ENCODE results near the gene TMEM164. TPM values are rescaled to one million over a fixed set of nuclear protein-coding genes. Genes with fewer than 3 reads are reported as not detected.

TMEM164 gene
- polyA plus RNA-seq, 1 donor, result 44.6 TPM

GRCh38 chrX:110216027-110216426, 213.1 kb downstream of the TMEM164 start:
- peaks cover 3% of the 10 kb centered on the region for H3K4me1 ChIP-seq (ENCODE audit: control insufficient read depth, insufficient read depth, low read length)
- H3K36me3 ChIP-seq (ENCODE audit: control insufficient read depth, insufficient read depth, low read length), result no peaks in the 10 kb centered on the region
- no CpG with 5 or more reads among the region's 4 CpGs for WGBS (ENCODE audit: insufficient coverage, low lambda C conversion rate)
- no peak overlapping the region for H3K27ac ChIP-seq (ENCODE audit: low read length)
- DNase-seq, result peak in 1 of 2 donors; percentile 15
- H3K27me3 ChIP-seq (ENCODE audit: control insufficient read depth, insufficient read depth, low read length), result no peaks in the 10 kb centered on the region
- H3K9me3 ChIP-seq (ENCODE audit: control insufficient read depth, low read depth, low read length), result no peaks in the 10 kb centered on the region
- H3K4me3 ChIP-seq (ENCODE audit: low read length), result no peak overlapping the region

DNA sequence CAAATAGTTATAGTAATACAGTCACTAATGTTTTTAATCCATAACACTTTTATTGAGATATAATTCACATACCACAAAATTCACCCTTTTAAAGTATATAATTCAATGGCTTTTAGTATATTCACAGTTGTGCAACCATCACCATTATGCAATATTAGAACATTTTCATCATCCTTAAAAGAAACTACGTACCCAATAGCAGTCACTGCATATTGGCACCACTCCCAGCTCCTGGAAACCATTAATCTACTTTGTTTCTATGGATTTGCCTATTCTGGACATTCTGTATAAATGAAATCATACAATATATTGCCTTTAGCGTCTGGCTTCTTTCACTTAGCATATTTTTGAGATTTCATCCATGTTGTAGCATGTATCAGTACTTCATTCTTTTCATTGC, 215.7 kb downstream of the TMEM164 start:
- no CpG with 5 or more reads among the region's 2 CpGs for WGBS (ENCODE audit: insufficient coverage, low lambda C conversion rate)
- no peak overlapping the region for H3K27ac ChIP-seq (ENCODE audit: low read length)
- H3K36me3 ChIP-seq (ENCODE audit: control insufficient read depth, insufficient read depth, low read length), result no peaks in the 10 kb centered on the region
- H3K4me1 ChIP-seq (ENCODE audit: control insufficient read depth, insufficient read depth, low read length), result peaks cover 3% of the 10 kb centered on the region
- DNase-seq, result no peak
- no peaks in the 10 kb centered on the region for H3K27me3 ChIP-seq (ENCODE audit: control insufficient read depth, insufficient read depth, low read length)
- no peak overlapping the region for H3K4me3 ChIP-seq (ENCODE audit: low read length)
- no peaks in the 10 kb centered on the region for H3K9me3 ChIP-seq (ENCODE audit: control insufficient read depth, low read depth, low read length)

- H3K36me3 ChIP-seq (ENCODE audit: control insufficient read depth, insufficient read depth, low read length), result no peaks in the 10 kb centered on the region
- no peaks in the 10 kb centered on the region for H3K27me3 ChIP-seq (ENCODE audit: control insufficient read depth, insufficient read depth, low read length)
- no CpG with 5 or more reads among the region's 1 CpG for WGBS (ENCODE audit: insufficient coverage, low lambda C conversion rate)
- no peak overlapping the region for H3K27ac ChIP-seq (ENCODE audit: low read length)
- H3K4me1 ChIP-seq (ENCODE audit: control insufficient read depth, insufficient read depth, low read length), result peaks cover 3% of the 10 kb centered on the region
- no peak overlapping the region for H3K4me3 ChIP-seq (ENCODE audit: low read length)
- no peak for DNase-seq
- no peaks in the 10 kb centered on the region for H3K9me3 ChIP-seq (ENCODE audit: control insufficient read depth, low read depth, low read length)
Observed at GRCh38 chrX:110219920-110220319, 217.0 kb downstream of the TMEM164 start.

GRCh38 chrX:110222497-110223257, 219.8 kb downstream of the TMEM164 start:
- Histone ChIP-seq H3K4me1 (ENCODE audit: control insufficient read depth, insufficient read depth, low read length) (no peaks in the 10 kb centered on the region), H3K27ac (ENCODE audit: low read length) (no peak overlapping the region), H3K36me3 (ENCODE audit: control insufficient read depth, insufficient read depth, low read length) (no peaks in the 10 kb centered on the region), H3K4me3 (ENCODE audit: low read length) (no peak overlapping the region), H3K9me3 (ENCODE audit: control insufficient read depth, low read depth, low read length) (no peaks in the 10 kb centered on the region), H3K27me3 (ENCODE audit: control insufficient read depth, insufficient read depth, low read length) (no peaks in the 10 kb centered on the region)
- no CpG with 5 or more reads among the region's 2 CpGs for WGBS (ENCODE audit: insufficient coverage, low lambda C conversion rate)
- no peak for DNase-seq

DNA sequence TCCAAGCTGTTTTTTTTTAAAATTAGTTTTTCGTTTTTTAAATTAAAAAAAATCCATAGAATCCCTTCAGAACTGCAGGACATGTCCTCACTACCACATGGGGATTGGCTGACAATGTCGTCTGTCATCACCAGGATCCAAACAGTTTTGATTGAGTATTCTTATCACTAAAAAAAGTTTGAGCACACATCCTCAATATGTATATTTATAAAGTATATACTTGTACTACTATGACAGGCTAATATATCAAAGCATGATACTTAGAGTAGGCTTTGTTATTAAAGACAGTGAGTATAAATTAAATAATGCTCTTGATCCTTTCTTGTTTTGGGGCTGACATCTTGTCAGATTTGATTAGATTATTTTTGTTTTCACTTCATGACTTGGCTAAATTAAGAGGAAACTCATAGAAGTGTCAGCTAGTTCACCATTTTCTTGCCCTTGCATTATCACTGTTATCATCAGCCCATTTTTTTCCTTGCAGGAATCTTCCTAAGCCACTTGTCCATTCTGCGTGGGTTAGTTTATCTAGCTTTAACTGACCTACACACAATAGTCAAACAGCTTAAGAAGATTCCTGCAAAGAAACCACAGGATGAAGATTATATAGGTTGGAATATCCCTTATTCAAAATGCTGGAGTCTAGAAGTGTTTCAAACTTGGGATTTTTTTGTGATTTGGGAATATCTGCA, 222.2 kb downstream of the TMEM164 start:
- Histone ChIP-seq H3K4me1 (ENCODE audit: control insufficient read depth, insufficient read depth, low read length) (no peaks in the 10 kb centered on the region), H3K36me3 (ENCODE audit: control insufficient read depth, insufficient read depth, low read length) (no peaks in the 10 kb centered on the region), H3K9me3 (ENCODE audit: control insufficient read depth, low read depth, low read length) (no peaks in the 10 kb centered on the region), H3K4me3 (ENCODE audit: low read length) (no peak overlapping the region), H3K27ac (ENCODE audit: low read length) (no peak overlapping the region), H3K27me3 (ENCODE audit: control insufficient read depth, insufficient read depth, low read length) (no peaks in the 10 kb centered on the region)
- DNase-seq, result no peak
- WGBS (ENCODE audit: insufficient coverage, low lambda C conversion rate), result 100% methylated on average over 1 of the region's 3 CpGs

DNA sequence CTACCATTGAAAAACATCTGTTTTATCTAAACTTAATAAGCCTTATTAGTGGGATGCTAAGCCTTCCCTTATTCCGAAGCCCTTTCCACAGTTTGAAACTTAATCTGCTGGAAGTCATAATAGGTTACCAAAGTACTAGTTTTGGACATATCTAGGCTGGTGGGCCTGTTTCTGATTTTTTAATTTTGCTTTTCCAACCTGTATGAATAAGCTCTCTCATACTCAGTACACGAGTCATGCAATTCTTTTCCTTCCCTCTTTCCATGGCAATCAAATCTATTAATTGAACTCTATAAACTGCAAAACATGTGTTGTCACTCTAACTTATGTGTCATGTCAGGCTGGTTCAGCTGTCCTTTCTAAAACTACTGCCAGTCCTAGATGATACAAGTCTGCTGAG, 224.0 kb downstream of the TMEM164 start:
- Histone ChIP-seq H3K4me3 (ENCODE audit: low read length) (no peak overlapping the region), H3K27me3 (ENCODE audit: control insufficient read depth, insufficient read depth, low read length) (no peaks in the 10 kb centered on the region), H3K9me3 (ENCODE audit: control insufficient read depth, low read depth, low read length) (no peaks in the 10 kb centered on the region), H3K36me3 (ENCODE audit: control insufficient read depth, insufficient read depth, low read length) (no peaks in the 10 kb centered on the region), H3K4me1 (ENCODE audit: control insufficient read depth, insufficient read depth, low read length) (no peaks in the 10 kb centered on the region), H3K27ac (ENCODE audit: low read length) (no peak overlapping the region)
- no CpG with 5 or more reads among the region's 2 CpGs for WGBS (ENCODE audit: insufficient coverage, low lambda C conversion rate)
- no peak for DNase-seq
